Lower leg skin (tissue), 4 donors: ENCODE data around the gene TTC34. TPM values are rescaled to one million over a fixed set of nuclear protein-coding genes. Genes with fewer than 3 reads are reported as not detected.

Experiments
- DNase-seq, 2 donors: peaks; one replicate each; pipeline ENCODE4 v3.0.0-alpha.2; 2019; ENCODE audit warnings: low spot score in 2 of 2
- H3K4me3 ChIP-seq: fragments of 200-600 bp; sonication (generic); 2 replicates; pipeline ENCODE4 v1.5.1; 2017; ENCODE audit warnings: mild to moderate bottlenecking, low read depth; ENCODE audit not compliant: poor library complexity, severe bottlenecking
- CTCF ChIP-seq, 3 donors: fragments of 450-650 bp; IDR thresholded peaks; one replicate each; pipeline ENCODE4 v1.5.1; 2016; ENCODE audit warnings: antibody characterized with exemption in 3 of 3, mild to moderate bottlenecking in 3 of 3, moderate library complexity in 2 of 3
- POLR2A ChIP-seq, 2 donors: fragments of 450-650 bp; IDR thresholded peaks; one replicate each; pipeline ENCODE4 v1.6.1; 2016 to 2017; ENCODE audit warnings: antibody characterized with exemption in 2 of 2, mild to moderate bottlenecking in 1 of 2, moderate library complexity in 1 of 2
- WGBS, 2 donors: methylation state at CpG; one replicate each; pipeline ENCODE4 v1.1.5; 2018; 5-methylcytosine and 5-hydroxymethylcytosine counted together
- intact Hi-C: fragments of 100-400 bp; cut with DNase I; formaldehyde crosslinking; loops from one replicate; pipeline ENCODE4 v1.15.0; 2023; ENCODE audit warnings: low total_unique reads
- total RNA-seq, 4 donors: library from RNA; depleted of rRNA; stranded (reverse); fragments of >200 nt; gene quantifications; one replicate each; pipeline ENCODE4 v1.1.0, GENCODE V29; 2016

Gene TTC34
- total RNA-seq, 4 donors from 2014 or later, result 0.07 to 0.23 (median 0.17) TPM

- intact Hi-C loops, result no loop called here
- WGBS, 2 donors, result 89% methylated on average over 11 to 12 of the region's 12 CpGs
- no peak overlapping the region for H3K4me3 ChIP-seq
- peak in 1 of 2 donors; percentile 53 for DNase-seq
- TF ChIP-seq CTCF (IDR thresholded peaks at IDR 0.05), result no peak
- no peak for TF ChIP-seq POLR2A (IDR thresholded peaks at IDR 0.05)
These were observed 177.7 kb downstream of the TTC34 start for GRCh38 chr1:2623571-2624337.

GRCh38 chr1:2617971-2618470 lies 183.5 kb downstream of the TTC34 start:
- H3K4me3 ChIP-seq, result no peak overlapping the region
- intact Hi-C loops, result no loop called here
- DNase-seq, result no peak
- TF ChIP-seq POLR2A (IDR thresholded peaks at IDR 0.05) (no peak), CTCF (IDR thresholded peaks at IDR 0.05) (no peak)
- WGBS, 2 donors, result 0 to 9% methylated on average over 1 of the region's 1 CpG

GRCh38 chr1:2614145-2614544 lies 187.3 kb downstream of the TTC34 start:
- no peak for TF ChIP-seq CTCF (IDR thresholded peaks at IDR 0.05)
- no peak for TF ChIP-seq POLR2A (IDR thresholded peaks at IDR 0.05)
- whole genome bisulfite sequencing, 2 donors, result 91 to 98% methylated on average over 2 of the region's 2 CpGs
- no peak for DNase-seq
- H3K4me3 ChIP-seq, result no peak overlapping the region
- intact Hi-C loops, result no loop called here

GRCh38 chr1:2612591-2613365 lies 188.7 kb downstream of the TTC34 start:
- intact Hi-C loops, result no loop called here
- no peak overlapping the region for H3K4me3 ChIP-seq
- DNase-seq, result no peak
- TF ChIP-seq POLR2A (IDR thresholded peaks at IDR 0.05) (no peak), CTCF (IDR thresholded peaks at IDR 0.05) (no peak)
- WGBS, 2 donors, result 77 to 84% methylated on average over 11 of the region's 11 CpGs

GRCh38 chr1:2611621-2612437 lies 189.7 kb downstream of the TTC34 start:
- TF ChIP-seq CTCF (IDR thresholded peaks at IDR 0.05) (no peak), POLR2A (IDR thresholded peaks at IDR 0.05) (no peak)
- intact Hi-C loops, result no loop called here
- WGBS, 2 donors, result 70 to 82% methylated on average over 18 to 19 of the region's 19 CpGs

More at GRCh38 chr1:2611621-2612437, 189.7 kb downstream of the TTC34 start:
- no peak overlapping the region for H3K4me3 ChIP-seq
- DNase-seq, result no peak
